OCI-LY3 (cell line): ENCODE measurements around the gene VEGFC.
A peak's percentile ranks its signal among the peaks of the same experiment; 100 is the strongest.

Experiments used
- H2AFZ ChIP-seq: fragments of 200-600, 300-600 bp; shearing (Covaris generic); 2 replicates; pipeline ENCODE4 v1.6.0; 2014; ENCODE audit warnings: antibody characterized with exemption, low read depth, low read length
- H3K27ac ChIP-seq: fragments of 200-600, 300-600 bp; sonication (generic); 2 replicates; pipeline ENCODE4 v1.5.1; 2014; ENCODE audit warnings: mild to moderate bottlenecking, low read length, moderate library complexity, mixed read lengths
- H3K27me3 ChIP-seq: fragments of 200-600, 300-600 bp; sonication (generic); 2 replicates; pipeline ENCODE4 v1.6.1; 2014; ENCODE audit warnings: low read depth, low read length, mixed read lengths
- H3K36me3 ChIP-seq: fragments of 200-600, 300-600 bp; sonication (generic); replicated peaks from 2 replicates; pipeline ENCODE3; 2014; ENCODE audit warnings: low read depth, low read length, mixed read lengths
- H3K4me1 ChIP-seq: fragments of 300-600, 200-600 bp; sonication (generic); 2 replicates; pipeline ENCODE4 v1.6.1; 2014; ENCODE audit warnings: low read length, mixed read lengths
- H3K4me2 ChIP-seq: fragments of 200-600, 300-600 bp; sonication (generic); 2 replicates; pipeline ENCODE4 v1.6.1; 2014; ENCODE audit warnings: low read length, mixed read lengths
- H3K4me3 ChIP-seq: fragments of 300-600, 200-600 bp; sonication (generic); 2 replicates; pipeline ENCODE4 v1.5.1; 2014; ENCODE audit warnings: antibody characterized with exemption, mild to moderate bottlenecking, low read length, moderate library complexity
- H3K79me2 ChIP-seq: fragments of 300-600, 200-600 bp; shearing (Covaris generic); 2 replicates; pipeline ENCODE4 v1.6.1; 2014; ENCODE audit warnings: mild to moderate bottlenecking, low read length, mixed read lengths
- H3K9ac ChIP-seq: fragments of 300-600, 200-600 bp; shearing (Covaris generic); 2 replicates; pipeline ENCODE4 v1.6.0; 2014; ENCODE audit warnings: mild to moderate bottlenecking, low read length, moderate library complexity
- H3K9me3 ChIP-seq: fragments of 200-600, 300-600 bp; shearing (Covaris generic); 2 replicates; pipeline ENCODE4 v1.6.1; 2014; ENCODE audit warnings: low read length, mixed read lengths; ENCODE audit not compliant: insufficient read depth
- H4K20me1 ChIP-seq: fragments of 200-600, 300-600 bp; sonication (generic); 2 replicates; pipeline ENCODE4 v1.6.1; 2016; ENCODE audit warnings: low read length, mixed read lengths; ENCODE audit not compliant: insufficient read depth
- CTCF ChIP-seq: fragments of 200-600, 300-600 bp; sonication (generic); IDR thresholded peaks from 2 replicates; pipeline ENCODE4 v1.5.1; 2014; ENCODE audit warnings: antibody characterized with exemption, low read length, low read depth
- EZH2phosphoT487 ChIP-seq: fragments of 200-600 bp; shearing (Covaris generic); IDR thresholded peaks from 2 replicates; pipeline ENCODE4 v1.6.1; 2018; ENCODE audit warnings: antibody characterized with exemption, mixed run types, low read depth

Gene VEGFC

GRCh38 chr4:176636292-176636691 lies 156.4 kb downstream of the VEGFC start:
- H3K79me2 ChIP-seq, result no peaks in the 10 kb centered on the region
- H3K4me3 ChIP-seq, result no peak overlapping the region
- H3K27ac ChIP-seq, result no peak overlapping the region
- H3K36me3 ChIP-seq, result no peaks in the 10 kb centered on the region
- peak overlapping the region; percentile 23; the same call in 1 of the 2 replicates for H2AFZ ChIP-seq
- H4K20me1 ChIP-seq, result no peaks in the 10 kb centered on the region
- H3K4me2 ChIP-seq, result no peak overlapping the region
- no peak for TF ChIP-seq EZH2phosphoT487
- TF ChIP-seq CTCF, result no peak
- no peak overlapping the region for H3K9ac ChIP-seq
- no peaks in the 10 kb centered on the region for H3K4me1 ChIP-seq
- H3K9me3 ChIP-seq, result no peaks in the 10 kb centered on the region
- no peaks in the 10 kb centered on the region for H3K27me3 ChIP-seq

- Histone ChIP-seq H3K27ac (no peak overlapping the region), H3K9ac (no peak overlapping the region), H3K4me1 (no peaks in the 10 kb centered on the region), H3K36me3 (no peaks in the 10 kb centered on the region), H3K9me3 (no peaks in the 10 kb centered on the region), H3K27me3 (no peaks in the 10 kb centered on the region), H2AFZ (peak overlapping the region; percentile 23; the same call in 1 of the 2 replicates), H3K79me2 (no peaks in the 10 kb centered on the region), H3K4me3 (no peak overlapping the region), H4K20me1 (no peaks in the 10 kb centered on the region), H3K4me2 (no peak overlapping the region)
- no peak for TF ChIP-seq CTCF
These were observed 157.1 kb downstream of the VEGFC start for GRCh38 chr4:176635372-176636261.
